Hepatocyte (in vitro differentiated cells): ENCODE measurements around the gene RICTOR. TPM values are rescaled to one million over a fixed set of nuclear protein-coding genes. Genes with fewer than 3 reads are reported as not detected.

Experiments
- DNase-seq: peaks from one replicate; pipeline ENCODE4 v3.0.0-alpha.2; 2016; ENCODE audit warnings: low spot score
- H2AFZ ChIP-seq: fragments of 200-600 bp; sonication (generic); 2 replicates; pipeline ENCODE4 v1.6.0; 2016; ENCODE audit warnings: antibody characterized with exemption, mild to moderate bottlenecking
- H3K27ac ChIP-seq: fragments of 200-600 bp; sonication (generic); 2 replicates; pipeline ENCODE4 v1.5.1; 2016; ENCODE audit warnings: mild to moderate bottlenecking
- H3K27me3 ChIP-seq: fragments of 200-600 bp; sonication (generic); 2 replicates; pipeline ENCODE4 v1.6.1; 2016
- H3K36me3 ChIP-seq: fragments of 200-600 bp; sonication (generic); replicated peaks from 2 replicates; pipeline ENCODE4 v1.5.1; 2016; ENCODE audit warnings: low read depth; ENCODE audit not compliant: insufficient read depth
- H3K4me1 ChIP-seq: fragments of 200-600 bp; sonication (generic); 2 replicates; pipeline ENCODE4 v1.5.1; 2016; ENCODE audit warnings: mild to moderate bottlenecking, moderate library complexity; ENCODE audit not compliant: insufficient read depth
- H3K4me2 ChIP-seq: fragments of 200-600 bp; sonication (generic); 2 replicates; pipeline ENCODE4 v1.6.0; 2016
- H3K4me3 ChIP-seq: fragments of 200-600 bp; sonication (generic); 2 replicates; pipeline ENCODE4 v1.5.1; 2016; ENCODE audit warnings: mild to moderate bottlenecking
- H3K79me2 ChIP-seq: fragments of 200-600 bp; sonication (generic); 2 replicates; pipeline ENCODE4 v1.6.0; 2017; ENCODE audit warnings: mild to moderate bottlenecking
- H3K9me2 ChIP-seq: fragments of 200-600 bp; sonication (generic); replicated peaks from 2 replicates; pipeline ENCODE4 v1.6.0; 2017; ENCODE audit warnings: mild to moderate bottlenecking; ENCODE audit not compliant: insufficient read depth
- H3K9me3 ChIP-seq: fragments of 200-600 bp; sonication (generic); 2 replicates; pipeline ENCODE4 v1.5.1; 2016; ENCODE audit warnings: low read depth, mild to moderate bottlenecking
- H4K20me1 ChIP-seq: fragments of 200-600 bp; sonication (generic); 2 replicates; pipeline ENCODE4 v1.6.0; 2016; ENCODE audit warnings: mild to moderate bottlenecking; ENCODE audit not compliant: insufficient read depth, poor library complexity, severe bottlenecking
- CTCF ChIP-seq: fragments of 200-600 bp; sonication (generic); IDR thresholded peaks from 2 replicates; pipeline ENCODE4 v1.5.1; 2016; ENCODE audit warnings: antibody characterized with exemption, mild to moderate bottlenecking; ENCODE audit not compliant: poor library complexity
- EZH2 ChIP-seq: fragments of 200-600 bp; sonication (generic); IDR thresholded peaks from 2 replicates; pipeline ENCODE4 v1.6.1; 2016; ENCODE audit warnings: antibody characterized with exemption, mild to moderate bottlenecking, borderline replicate concordance
- EZH2phosphoT487 ChIP-seq: fragments of 200-600 bp; sonication (generic); IDR thresholded peaks from one replicate; pipeline ENCODE4 v1.6.1; 2018; ENCODE audit warnings: antibody characterized with exemption, mild to moderate bottlenecking, low read depth, moderate library complexity; ENCODE audit not compliant: unreplicated experiment, severe bottlenecking
- WGBS: methylation state at CpG from one replicate; pipeline ENCODE4 v1.1.6; 2016; ENCODE audit warnings: low lambda C conversion rate; ENCODE audit errors: missing lambda C conversion rate; 5-methylcytosine and 5-hydroxymethylcytosine counted together
- polyA plus RNA-seq: library from polyadenylated mRNA; unstranded; fragments of >200 nt; fragmentation: Nextera tagmentation; extraction: Ambion mirVana; gene quantifications from 2 replicates; pipeline ENCODE4 v1.2.1, GENCODE V29; 2016
- total RNA-seq: library from RNA; depleted of rRNA; stranded (reverse); fragments of >200 nt; gene quantifications from 2 replicates; pipeline ENCODE4 v1.2.3, GENCODE V29; 2014

RICTOR gene
- total RNA-seq (24.9 and 29.1 TPM in 2 replicates), polyA plus RNA-seq (8.0 and 8.5 TPM in 2 replicates)

GRCh38 chr5:39074017-39074814 lies at the start of gene RICTOR:
Gene RICTOR (minus strand): TSS chr5:39074399. CDS start chr5:39074377, 22 bp downstream.
- peak within 1 kb of the TSS; percentile 100 for H3K27ac ChIP-seq
- H3K36me3 ChIP-seq, result no peaks in the 10 kb centered on the region

GRCh38 chr5:39121922-39122321 lies 47.7 kb upstream of the RICTOR start:
- 81% methylated on average over 2 of the region's 2 CpGs for whole genome bisulfite sequencing
- H3K4me2 ChIP-seq, result no peak overlapping the region
- H3K4me3 ChIP-seq, result no peak overlapping the region
- H4K20me1 ChIP-seq, result no peaks in the 10 kb centered on the region
- no peaks in the 10 kb centered on the region for H3K9me2 ChIP-seq
- TF ChIP-seq CTCF, result no peak
- TF ChIP-seq EZH2, result no peak
- TF ChIP-seq EZH2phosphoT487, result no peak
- no peak overlapping the region for H2AFZ ChIP-seq
- no peak overlapping the region for H3K27ac ChIP-seq
- no peaks in the 10 kb centered on the region for H3K9me3 ChIP-seq
- no peaks in the 10 kb centered on the region for H3K36me3 ChIP-seq
- peaks cover 4% of the 10 kb centered on the region for H3K27me3 ChIP-seq
- H3K79me2 ChIP-seq, result no peaks in the 10 kb centered on the region
- DNase-seq, result no peak
- H3K4me1 ChIP-seq, result no peaks in the 10 kb centered on the region

More at GRCh38 chr5:39074017-39074814, at the start of gene RICTOR:
- Histone ChIP-seq H3K4me1 (no peaks in the 10 kb centered on the region), H3K27me3 (no peaks in the 10 kb centered on the region), H2AFZ (peak within 1 kb of the TSS; percentile 98), H4K20me1 (peaks cover 18% of the 10 kb centered on the region), H3K4me2 (peak within 1 kb of the TSS; percentile 86), H3K4me3 (peak within 1 kb of the TSS; percentile 93), H3K9me2 (no peaks in the 10 kb centered on the region), H3K79me2 (peaks cover 41% of the 10 kb centered on the region), H3K9me3 (no peaks in the 10 kb centered on the region)
- TF ChIP-seq EZH2phosphoT487 (no peak), EZH2 (no peak), CTCF (no peak)
- 0% methylated on average over 55 of the region's 94 CpGs for WGBS
- DNase-seq, result peak; percentile 96

GRCh38 chr5:39121315-39121714 lies 47.1 kb upstream of the RICTOR start:
- no peak for DNase-seq
- Histone ChIP-seq H3K36me3 (no peaks in the 10 kb centered on the region), H3K9me3 (no peaks in the 10 kb centered on the region), H3K4me3 (no peak overlapping the region), H3K27me3 (peaks cover 4% of the 10 kb centered on the region), H3K4me1 (no peaks in the 10 kb centered on the region), H3K79me2 (no peaks in the 10 kb centered on the region), H3K9me2 (no peaks in the 10 kb centered on the region), H3K27ac (no peak overlapping the region), H3K4me2 (no peak overlapping the region), H4K20me1 (no peaks in the 10 kb centered on the region), H2AFZ (no peak overlapping the region)
- TF ChIP-seq EZH2, result no peak
- TF ChIP-seq CTCF, result no peak
- TF ChIP-seq EZH2phosphoT487, result no peak
- WGBS, result 85% methylated on average over 1 of the region's 1 CpG
